Activated naive CD4-positive, alpha-beta T cell treated with anti-CD3 and anti-CD28 coated beads, Interleukin-2, amount 10 ng/mL, durations not matched to agents 7 days and 5 days (primary cell): ENCODE measurements around the gene KRT32.

Experiments used
- CTCF ChIA-PET: fragments of 350-600 bp; sonication (Branson Sonifier 250); formaldehyde crosslinking; loops from one replicate; lab custom pipeline; 2021; ENCODE audit warnings: antibody characterized with exemption; lab: Charles Lee
- DNase-seq: peaks from one replicate; pipeline ENCODE4 v3.0.0-alpha.2; 2020
- H3K27ac Mint-ChIP-seq: one replicate; pipeline ENCODE4 v1.8.0; 2021; ENCODE audit warnings: mild to moderate bottlenecking, moderate library complexity, mixed read lengths
- H3K27me3 Mint-ChIP-seq: one replicate; pipeline ENCODE4 v1.8.0; 2021; ENCODE audit warnings: mild to moderate bottlenecking, mixed read lengths
- H3K36me3 Mint-ChIP-seq: one replicate; pipeline ENCODE4 v1.8.0; 2021; ENCODE audit warnings: mixed read lengths
- H3K4me1 Mint-ChIP-seq: one replicate; pipeline ENCODE4 v1.8.0; 2021; ENCODE audit warnings: mixed read lengths
- H3K4me3 Mint-ChIP-seq: one replicate; pipeline ENCODE4 v1.8.0; 2021; ENCODE audit warnings: mild to moderate bottlenecking, moderate library complexity, mixed read lengths
- H3K9me3 Mint-ChIP-seq: one replicate; pipeline ENCODE4 v1.8.0; 2021; ENCODE audit warnings: mixed read lengths

The KRT32 gene

DNA sequence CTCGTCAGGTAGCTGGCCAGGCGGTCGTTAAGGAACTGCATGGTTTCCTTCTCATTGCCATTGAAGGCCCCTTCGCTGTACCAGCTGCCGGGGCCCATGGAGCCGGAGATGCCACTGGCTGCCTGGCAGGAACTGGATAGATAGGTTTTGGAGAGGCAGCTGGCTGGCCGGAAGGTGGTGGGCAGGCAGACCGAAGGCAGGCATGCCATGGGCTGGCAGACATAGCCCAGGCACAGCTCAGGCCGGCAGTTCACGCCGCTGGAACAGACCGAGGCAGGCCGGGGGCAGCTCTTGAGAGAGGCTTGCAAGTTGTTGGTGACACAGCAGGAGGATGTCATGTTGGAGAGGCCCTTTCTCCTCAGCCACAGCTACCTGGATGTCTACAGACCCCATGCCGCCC lies at the start of gene KRT32:
Gene KRT32 (minus strand): TSS at position 399 of the 400 bp plus-strand sequence. CDS start 61 bp downstream, at position 338.
- DNase-seq: no peak
- no peaks in the 10 kb centered on the region for H3K36me3 Mint-ChIP-seq
- H3K4me3 Mint-ChIP-seq: no peak within 1 kb of the TSS
- no peaks in the 10 kb centered on the region for H3K4me1 Mint-ChIP-seq
- CTCF ChIA-PET: no interaction called here
- H3K27me3 Mint-ChIP-seq: peaks cover 15% of the 10 kb centered on the region
- H3K27ac Mint-ChIP-seq: no peak within 1 kb of the TSS
- H3K9me3 Mint-ChIP-seq: peaks cover 6% of the 10 kb centered on the region

- Mint-ChIP-seq H3K4me1 (no peaks in the 10 kb centered on the region), H3K27me3 (peaks cover 21% of the 10 kb centered on the region), H3K27ac (no peak overlapping the region), H3K4me3 (no peak overlapping the region), H3K36me3 (no peaks in the 10 kb centered on the region), H3K9me3 (no peaks in the 10 kb centered on the region)
- CTCF ChIA-PET: interaction anchor here (1.5 kb wide), 1 partner anchor 32 kb away, joined by 4 read pairs; no protein-coding TSS in a partner anchor
- DNase-seq: no peak
Measured at GRCh38 chr17:41516830-41517283, 49.7 kb upstream of the KRT32 start.

- Mint-ChIP-seq H3K27ac (no peak overlapping the region), H3K4me3 (no peak overlapping the region), H3K27me3 (peaks cover 22% of the 10 kb centered on the region), H3K4me1 (no peaks in the 10 kb centered on the region), H3K36me3 (no peaks in the 10 kb centered on the region), H3K9me3 (no peaks in the 10 kb centered on the region)
- CTCF ChIA-PET: interaction anchor here (1.5 kb wide), 1 partner anchor 33 kb away, joined by 4 read pairs; no protein-coding TSS in a partner anchor
- DNase-seq: no peak
Measured at GRCh38 chr17:41516147-41516829, 49.1 kb upstream of the KRT32 start.

GRCh38 chr17:41513168-41513547 lies 46.0 kb upstream of the KRT32 start:
- Mint-ChIP-seq H3K27ac (no peak overlapping the region), H3K4me1 (no peaks in the 10 kb centered on the region), H3K27me3 (peaks cover 25% of the 10 kb centered on the region), H3K4me3 (no peak overlapping the region), H3K36me3 (no peaks in the 10 kb centered on the region), H3K9me3 (no peaks in the 10 kb centered on the region)
- CTCF ChIA-PET: no interaction called here
- no peak for DNase-seq

DNA sequence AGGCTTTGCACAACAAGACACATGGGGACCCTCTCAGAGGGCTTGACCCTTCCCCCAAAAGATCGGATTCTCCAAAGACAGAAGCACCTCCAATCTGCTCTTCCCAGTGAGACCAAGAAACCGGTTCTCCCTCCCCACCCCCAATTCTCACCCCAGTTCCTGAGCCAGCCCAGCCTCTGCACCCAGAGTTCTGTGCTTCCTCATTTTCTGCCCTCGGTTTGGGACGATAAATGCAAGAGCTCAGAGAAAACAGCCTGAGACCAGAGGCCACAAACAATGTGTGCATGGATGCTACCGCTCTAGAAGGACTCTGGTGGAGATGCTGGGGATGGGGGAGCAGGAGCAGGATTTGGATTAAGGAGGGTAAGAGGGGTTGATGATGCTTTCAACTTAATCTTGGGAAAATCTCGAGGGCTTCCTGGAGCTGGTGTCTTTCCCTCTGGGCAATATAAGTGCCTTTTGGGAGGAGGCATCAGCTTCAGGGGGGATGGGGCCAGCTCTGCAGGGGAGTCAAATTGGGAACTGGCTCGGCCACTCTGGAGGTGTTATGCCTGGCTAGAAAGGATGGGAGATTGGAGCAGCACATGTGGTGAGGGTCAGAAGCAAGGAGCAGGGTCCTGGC lies 45.5 kb upstream of the KRT32 start:
- H3K4me1 Mint-ChIP-seq: no peaks in the 10 kb centered on the region

GRCh38 chr17:41511716-41512115 lies 44.5 kb upstream of the KRT32 start:
- CTCF ChIA-PET: no interaction called here
- Mint-ChIP-seq H3K27me3 (peaks cover 21% of the 10 kb centered on the region), H3K9me3 (no peaks in the 10 kb centered on the region)

More for the DNA sequence above, 45.5 kb upstream of the KRT32 start:
- Mint-ChIP-seq H3K27me3 (peaks cover 25% of the 10 kb centered on the region), H3K27ac (no peak overlapping the region), H3K9me3 (no peaks in the 10 kb centered on the region), H3K4me3 (no peak overlapping the region), H3K36me3 (no peaks in the 10 kb centered on the region)
- no peak for DNase-seq
- CTCF ChIA-PET: interaction anchor here (0.7 kb wide), 1 partner anchor 36 kb away, joined by 4 read pairs; no protein-coding TSS in a partner anchor

DNA sequence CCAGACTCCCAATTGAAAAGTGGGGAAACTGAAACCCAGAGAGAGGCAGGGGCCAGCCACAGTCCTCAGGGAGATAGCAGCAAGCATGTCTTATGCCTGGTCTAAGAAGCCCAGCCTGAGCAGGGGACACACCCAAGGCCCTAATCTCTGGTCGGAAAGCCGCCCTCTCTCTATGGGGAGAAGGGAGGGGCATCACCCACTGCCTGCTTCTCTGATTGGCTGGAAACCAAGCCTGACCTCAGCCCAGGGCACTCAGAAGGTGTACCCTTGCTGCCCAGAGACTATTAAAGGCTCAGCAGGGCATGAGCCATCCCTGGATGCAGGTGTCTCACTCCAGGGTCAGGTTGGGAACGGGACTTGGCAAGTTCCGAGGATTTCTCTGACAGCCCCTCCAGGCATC lies 43.9 kb upstream of the KRT32 start:
- H3K36me3 Mint-ChIP-seq: no peaks in the 10 kb centered on the region
- CTCF ChIA-PET: no interaction called here
- no peak overlapping the region for H3K4me3 Mint-ChIP-seq

More at GRCh38 chr17:41511716-41512115, 44.5 kb upstream of the KRT32 start:
- no peaks in the 10 kb centered on the region for H3K4me1 Mint-ChIP-seq
- DNase-seq: no peak
- H3K27ac Mint-ChIP-seq: no peak overlapping the region
- no peak overlapping the region for H3K4me3 Mint-ChIP-seq
- H3K36me3 Mint-ChIP-seq: no peaks in the 10 kb centered on the region

GRCh38 chr17:41510251-41511065 lies 43.3 kb upstream of the KRT32 start:
- CTCF ChIA-PET: interaction anchor here (0.7 kb wide), 1 partner anchor 38 kb away, joined by 3 read pairs; no protein-coding TSS in a partner anchor
- Mint-ChIP-seq H3K27me3 (peaks cover 21% of the 10 kb centered on the region), H3K4me3 (no peak overlapping the region), H3K4me1 (no peaks in the 10 kb centered on the region), H3K27ac (no peak overlapping the region), H3K36me3 (no peaks in the 10 kb centered on the region), H3K9me3 (no peaks in the 10 kb centered on the region)
- DNase-seq: no peak

More for the DNA sequence above, 43.9 kb upstream of the KRT32 start:
- Mint-ChIP-seq H3K27ac (no peak overlapping the region), H3K4me1 (no peaks in the 10 kb centered on the region), H3K9me3 (no peaks in the 10 kb centered on the region), H3K27me3 (peaks cover 21% of the 10 kb centered on the region)
- no peak for DNase-seq

DNA sequence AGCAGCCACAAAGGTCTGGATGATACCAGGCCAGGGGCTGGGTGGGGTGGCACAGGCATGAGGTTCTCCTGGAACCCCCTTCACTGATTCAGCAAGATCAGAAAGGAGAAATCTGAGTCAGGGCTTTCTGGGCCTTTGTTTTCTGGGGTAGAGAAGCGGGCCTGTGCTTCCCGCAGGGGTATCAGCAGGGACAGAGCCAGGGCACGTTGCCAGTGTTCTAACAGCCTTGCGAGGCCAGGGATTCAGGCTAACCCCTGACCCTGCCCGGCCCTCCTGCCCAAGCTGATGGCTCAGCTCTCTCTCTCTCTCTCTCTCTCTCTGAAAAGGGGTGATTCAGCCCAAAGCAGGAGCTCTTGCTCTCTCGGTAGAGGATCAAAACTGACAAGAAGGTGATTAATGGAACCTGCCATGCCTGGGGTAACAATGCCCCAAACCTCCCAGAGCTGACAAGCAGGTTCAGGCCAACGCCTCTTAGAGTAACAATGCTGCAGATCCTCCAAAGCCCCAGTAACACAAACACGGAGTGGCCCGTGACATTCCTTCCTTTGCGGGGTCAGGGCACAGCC lies 40.2 kb upstream of the KRT32 start:
- no peak for DNase-seq

GRCh38 chr17:41505809-41506767 lies 38.9 kb upstream of the KRT32 start:
- peaks cover 10% of the 10 kb centered on the region for H3K27me3 Mint-ChIP-seq
- DNase-seq: no peak
- no peaks in the 10 kb centered on the region for H3K4me1 Mint-ChIP-seq
- no peaks in the 10 kb centered on the region for H3K36me3 Mint-ChIP-seq
- no peaks in the 10 kb centered on the region for H3K9me3 Mint-ChIP-seq
- H3K27ac Mint-ChIP-seq: no peak overlapping the region
- CTCF ChIA-PET: interaction anchor here (1.1 to 1.2 kb wide), 2 partner anchors 43 to 156 kb away, joined by 3 read pairs; no protein-coding TSS in a partner anchor
- H3K4me3 Mint-ChIP-seq: no peak overlapping the region

More for the DNA sequence above, 40.2 kb upstream of the KRT32 start:
- peaks cover 19% of the 10 kb centered on the region for H3K27me3 Mint-ChIP-seq
- CTCF ChIA-PET: no interaction called here
- no peaks in the 10 kb centered on the region for H3K9me3 Mint-ChIP-seq
- no peaks in the 10 kb centered on the region for H3K4me1 Mint-ChIP-seq
- no peak overlapping the region for H3K27ac Mint-ChIP-seq
- H3K36me3 Mint-ChIP-seq: no peaks in the 10 kb centered on the region
- no peak overlapping the region for H3K4me3 Mint-ChIP-seq

GRCh38 chr17:41505007-41505808 lies 38.0 kb upstream of the KRT32 start, which contains the start of gene KRT13:
KRT13 (minus strand) TSS chr17:41505612; CDS start chr17:41505550, 62 bp downstream.
- Mint-ChIP-seq H3K36me3 (no peaks in the 10 kb centered on the region), H3K4me3 (no peak within 1 kb of the TSS), H3K4me1 (no peaks in the 10 kb centered on the region), H3K9me3 (no peaks in the 10 kb centered on the region), H3K27ac (peak within 1 kb of the TSS; percentile 42), H3K27me3 (peaks cover 11% of the 10 kb centered on the region)
- DNase-seq: no peak
- CTCF ChIA-PET: interaction anchor here (0.7 to 1.2 kb wide), 2 partner anchors 44 to 157 kb away, joined by 3 read pairs; no protein-coding TSS in a partner anchor

- no peak overlapping the region for H3K4me3 Mint-ChIP-seq
- no peaks in the 10 kb centered on the region for H3K4me1 Mint-ChIP-seq
- H3K36me3 Mint-ChIP-seq: no peaks in the 10 kb centered on the region
- H3K27ac Mint-ChIP-seq: no peak overlapping the region
- DNase-seq: no peak
- H3K9me3 Mint-ChIP-seq: no peaks in the 10 kb centered on the region
- CTCF ChIA-PET: interaction anchor here (1.2 kb wide), 1 partner anchor 158 kb away, joined by 3 read pairs; no protein-coding TSS in a partner anchor
- peaks cover 13% of the 10 kb centered on the region for H3K27me3 Mint-ChIP-seq
Measured at GRCh38 chr17:41504246-41504977, 37.2 kb upstream of the KRT32 start.
